Activated T-cell treated with anti-CD3 and anti-CD28 coated beads for 1 hour (primary cell): ENCODE data around the gene OLFM1.

Experiments
- DNase-seq: peaks from one replicate; pipeline ENCODE4 v3.0.0-alpha.2; 2020; ENCODE audit warnings: low read depth

OLFM1 gene

GRCh38 chr9:135090081-135090480 lies 2.6 kb downstream of the OLFM1 start:
- no peak for DNase-seq

- DNase-seq: no peak
Measured at GRCh38 chr9:135090547-135090946, 3.1 kb downstream of the OLFM1 start.

DNA sequence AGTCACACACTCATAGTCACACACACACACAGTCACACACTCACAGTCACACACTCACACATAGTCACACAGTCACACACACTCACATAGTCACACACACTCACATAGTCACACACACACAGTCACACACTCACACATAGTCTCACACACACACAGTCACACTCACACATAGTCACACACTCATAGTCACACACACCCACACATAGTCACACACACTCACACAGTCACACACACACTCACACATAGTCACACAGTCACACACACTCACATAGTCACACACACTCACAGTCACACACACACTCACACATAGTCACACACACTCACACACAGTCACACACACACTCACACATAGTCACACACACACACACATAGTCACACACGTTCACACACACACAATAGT lies 4.1 kb downstream of the OLFM1 start:
- no peak for DNase-seq

GRCh38 chr9:135093111-135093510 lies 5.6 kb downstream of the OLFM1 start:
- no peak for DNase-seq

- no peak for DNase-seq
Measured at GRCh38 chr9:135093911-135094584, 6.6 kb downstream of the OLFM1 start.

DNA sequence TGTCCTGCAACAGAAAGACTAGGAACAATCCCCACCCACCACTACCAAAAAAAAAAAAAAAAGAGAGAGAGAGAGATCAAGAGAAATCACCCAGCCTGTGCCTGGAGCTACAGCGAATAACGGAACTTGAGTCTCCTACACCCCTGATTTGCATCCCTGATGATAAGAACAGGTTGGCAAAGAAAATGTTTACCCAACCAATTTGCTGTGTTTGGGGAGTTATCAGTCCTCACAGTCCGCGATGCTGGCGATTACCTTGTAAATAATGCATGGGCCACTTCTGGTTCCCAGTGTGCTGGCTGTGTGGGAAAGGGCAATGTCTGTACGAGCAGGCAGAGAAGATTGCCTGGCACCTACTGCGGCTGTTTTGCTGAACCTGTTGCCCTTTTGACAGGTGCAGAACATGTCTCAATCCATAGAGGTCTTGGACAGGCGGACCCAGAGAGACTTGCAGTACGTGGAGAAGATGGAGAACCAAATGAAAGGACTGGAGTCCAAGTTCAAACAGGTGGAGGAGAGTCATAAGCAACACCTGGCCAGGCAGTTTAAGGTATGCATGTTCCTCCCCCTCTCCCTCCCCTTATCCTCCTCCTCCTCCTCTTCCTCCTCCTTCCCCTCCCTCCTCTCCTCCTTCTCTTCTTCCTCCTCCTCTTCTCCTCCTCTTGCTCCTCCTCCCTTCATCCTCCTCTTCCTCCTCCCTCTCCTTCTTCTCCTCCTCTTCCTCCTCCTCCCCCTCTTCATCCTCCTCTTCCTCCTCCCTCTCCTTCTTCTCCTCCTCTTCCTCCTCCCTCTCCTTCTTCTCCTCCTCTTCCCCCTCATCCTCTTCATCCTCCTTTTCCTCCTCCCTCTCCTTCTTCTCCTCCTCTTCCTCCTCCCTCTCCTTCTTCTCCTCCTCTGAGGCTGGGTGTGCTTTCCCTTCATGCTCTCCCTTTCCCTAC lies 8.3 kb downstream of the OLFM1 start:
- DNase-seq: no peak

DNA sequence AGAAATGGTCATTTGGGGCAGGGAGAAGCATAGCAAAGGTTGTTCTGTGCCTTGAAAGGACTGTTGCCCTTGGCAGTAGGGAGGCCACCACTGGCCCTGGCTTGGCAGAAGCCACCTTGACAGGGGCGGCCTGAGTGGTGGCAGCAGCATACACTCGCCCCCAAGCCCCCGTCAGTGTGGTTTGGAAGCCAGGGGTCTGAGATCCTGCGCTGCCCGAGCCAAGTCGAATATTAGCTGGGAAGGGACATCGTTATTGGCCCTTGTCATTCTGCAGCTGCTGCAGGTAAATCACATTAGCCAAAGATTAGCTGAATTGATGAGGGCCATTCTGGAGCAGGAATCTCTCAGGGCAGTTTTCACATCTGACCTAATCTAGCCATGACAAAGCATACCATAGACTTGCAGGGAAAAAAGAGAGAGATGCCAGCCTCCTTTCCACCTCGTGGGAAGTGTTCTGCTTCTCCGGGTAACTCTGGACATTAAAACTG lies 9.0 kb downstream of the OLFM1 start:
- DNase-seq: no peak

GRCh38 chr9:135098400-135099105 lies 11.1 kb downstream of the OLFM1 start:
- no peak for DNase-seq

GRCh38 chr9:135099574-135099973 lies 12.1 kb downstream of the OLFM1 start:
- DNase-seq: no peak

GRCh38 chr9:135100241-135100681 lies 12.8 kb downstream of the OLFM1 start:
- no peak for DNase-seq

DNA sequence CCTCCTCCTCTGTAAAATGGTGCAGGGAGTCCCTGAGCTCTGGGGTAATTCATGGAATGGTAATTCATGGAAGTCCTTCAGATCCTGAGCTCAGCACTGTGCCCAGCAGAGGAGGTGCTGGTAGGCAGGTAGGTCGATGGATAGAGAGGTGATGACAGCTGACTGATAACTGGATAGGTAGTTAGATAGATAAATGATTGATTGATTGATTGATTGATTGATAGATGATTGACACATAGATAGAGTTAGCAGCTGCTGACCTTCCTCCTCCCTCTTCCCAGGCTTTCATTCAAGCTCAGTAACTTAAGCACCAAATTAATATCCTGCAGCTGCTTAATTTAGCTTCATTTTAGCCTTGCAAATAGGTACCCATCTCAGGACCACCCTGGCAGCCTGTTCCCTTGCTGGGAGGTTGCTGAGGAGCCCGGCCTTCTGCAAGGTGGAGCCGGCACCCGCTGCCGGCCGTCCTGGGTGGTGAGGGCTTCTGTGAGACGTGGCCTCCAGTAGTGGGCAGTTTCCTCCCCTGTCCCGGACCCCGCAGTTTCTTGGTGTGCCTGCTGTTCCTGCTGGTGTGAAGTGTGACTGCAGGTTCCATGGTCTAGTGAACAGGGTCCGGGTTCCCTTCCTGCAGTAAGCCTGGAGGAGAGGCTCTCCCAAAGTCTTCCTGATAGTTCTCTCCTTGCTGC lies 13.4 kb downstream of the OLFM1 start:
- DNase-seq: no peak

- no peak for DNase-seq
Measured at GRCh38 chr9:135101486-135101885, 14.0 kb downstream of the OLFM1 start.

GRCh38 chr9:135101926-135102325 lies 14.5 kb downstream of the OLFM1 start:
- DNase-seq: no peak

DNA sequence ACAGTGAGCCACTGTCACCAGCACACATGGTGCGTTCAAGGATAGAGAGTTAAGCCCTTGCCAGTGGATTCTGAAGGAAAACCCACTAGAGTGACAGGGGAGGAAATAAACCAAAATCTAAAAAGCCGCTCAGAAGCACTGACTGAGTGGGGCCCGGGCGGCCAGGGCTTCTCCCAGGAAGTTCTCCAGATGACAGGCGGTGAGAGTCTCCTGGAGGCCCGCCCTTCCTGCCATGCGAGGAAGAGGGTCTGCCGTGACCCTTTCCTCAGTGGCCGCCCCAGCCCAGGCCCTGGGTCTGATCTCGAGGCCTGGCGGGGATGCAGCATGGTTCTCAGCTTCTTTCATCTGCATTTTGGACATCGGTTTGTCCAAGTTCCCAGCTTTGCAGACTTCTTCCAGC lies 14.9 kb downstream of the OLFM1 start:
- DNase-seq: no peak

- DNase-seq: no peak
Measured at GRCh38 chr9:135103001-135103446, 15.6 kb downstream of the OLFM1 start.

DNA sequence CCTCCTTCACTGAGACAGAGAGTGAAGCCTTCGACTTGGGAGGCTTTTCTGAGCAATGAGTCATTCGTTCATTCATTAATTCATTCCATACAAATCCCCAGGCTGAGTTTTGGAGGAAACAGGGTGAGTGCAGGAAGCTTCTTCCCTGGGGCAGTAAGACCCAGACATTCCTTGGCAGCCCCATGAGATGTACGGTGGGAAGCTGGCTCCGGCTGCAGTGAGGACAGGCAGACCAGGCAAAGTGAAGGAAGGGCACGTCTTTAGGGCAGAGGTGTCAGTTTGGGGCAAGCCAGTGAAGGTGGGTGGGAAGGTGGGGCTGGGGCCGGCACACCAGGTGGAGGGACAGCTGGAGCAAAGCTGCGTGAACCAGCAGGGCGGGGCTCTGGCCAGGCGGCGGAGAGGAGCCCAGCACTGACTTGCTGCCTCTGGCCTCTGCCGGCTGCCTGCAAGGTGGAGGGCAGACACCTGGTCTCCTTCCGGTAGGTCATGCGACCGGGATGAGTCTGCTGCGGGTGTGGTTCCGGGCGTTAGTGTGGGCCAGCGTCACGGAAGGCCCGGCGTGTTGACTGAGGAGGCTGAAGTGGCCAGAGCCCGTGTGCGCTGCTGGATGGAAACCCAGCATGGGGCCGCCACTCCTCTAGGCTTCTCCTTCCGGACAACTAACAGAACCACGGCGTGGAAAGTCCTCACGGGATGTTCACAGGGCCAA lies 16.6 kb downstream of the OLFM1 start:
- DNase-seq: no peak

DNA sequence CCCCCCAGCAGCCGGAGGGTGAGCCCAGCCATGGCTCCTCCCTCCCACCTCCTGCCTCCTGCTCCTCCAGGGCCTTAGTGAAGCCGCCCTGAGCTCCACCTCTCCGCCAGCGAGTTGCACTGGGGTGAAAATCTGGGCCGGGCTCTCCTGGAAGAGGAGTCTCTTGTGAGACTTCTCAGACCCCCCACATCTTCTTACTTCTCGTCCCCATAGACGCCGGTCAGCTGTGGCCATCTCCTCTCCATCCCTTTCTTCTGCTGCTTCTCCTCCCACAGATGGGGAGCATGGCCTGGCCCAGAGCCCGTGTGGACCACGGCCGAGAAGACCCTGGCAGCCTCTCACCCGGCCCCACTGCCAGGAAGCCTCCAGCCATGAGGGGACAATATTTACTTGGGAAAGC lies 17.3 kb downstream of the OLFM1 start:
- no peak for DNase-seq

GRCh38 chr9:135105211-135105745 lies 17.8 kb downstream of the OLFM1 start:
- no peak for DNase-seq

GRCh38 chr9:135105938-135106491 lies 18.5 kb downstream of the OLFM1 start:
- DNase-seq: no peak

GRCh38 chr9:135106551-135107270 lies 19.2 kb downstream of the OLFM1 start:
- DNase-seq: no peak
